Nucleus accumbens (tissue), 56 donors: ENCODE data around the gene GDPD5.

Experiments used
- DNase-seq, 56 donors: peaks; one replicate each; lab custom pipeline; 2025; lab: John Stamatoyannopoulos, UW

GDPD5 gene

GRCh38 chr11:75518771-75519653, 6.7 kb downstream of the GDPD5 start:
- no peak for DNase-seq

- no peak for DNase-seq
Observed at GRCh38 chr11:75518204-75518549, 7.6 kb downstream of the GDPD5 start.

- no peak for DNase-seq
Observed at GRCh38 chr11:75516886-75517285, 8.9 kb downstream of the GDPD5 start.

GRCh38 chr11:75516140-75516539, 9.6 kb downstream of the GDPD5 start:
- DNase-seq: no peak

GRCh38 chr11:75514596-75514995, 11.1 kb downstream of the GDPD5 start:
- DNase-seq: no peak

GRCh38 chr11:75513250-75513649, 12.5 kb downstream of the GDPD5 start:
- no peak for DNase-seq

- DNase-seq: no peak
Observed at GRCh38 chr11:75510723-75511019, 15.1 kb downstream of the GDPD5 start.

GRCh38 chr11:75510004-75510722, 15.6 kb downstream of the GDPD5 start:
- DNase-seq: no peak

- no peak for DNase-seq
Observed at GRCh38 chr11:75509020-75509720, 16.6 kb downstream of the GDPD5 start.

- DNase-seq: no peak
Observed at GRCh38 chr11:75508051-75508561, 17.6 kb downstream of the GDPD5 start.

- no peak for DNase-seq
Observed at GRCh38 chr11:75507571-75507970, 18.2 kb downstream of the GDPD5 start.

- DNase-seq: no peak
Observed at GRCh38 chr11:75506827-75507226, 18.9 kb downstream of the GDPD5 start.

- DNase-seq: no peak
Observed at GRCh38 chr11:75505916-75506692, 19.6 kb downstream of the GDPD5 start.

- no peak for DNase-seq
Observed at GRCh38 chr11:75504501-75504900, 21.2 kb downstream of the GDPD5 start.

GRCh38 chr11:75503531-75504099, 22.1 kb downstream of the GDPD5 start:
- no peak for DNase-seq

GRCh38 chr11:75502138-75502537, 23.6 kb downstream of the GDPD5 start:
- no peak for DNase-seq

GRCh38 chr11:75500742-75501141, 25.0 kb downstream of the GDPD5 start:
- DNase-seq: no peak

GRCh38 chr11:75499423-75500190, 26.1 kb downstream of the GDPD5 start:
- DNase-seq: no peak

- no peak for DNase-seq
Observed at GRCh38 chr11:75498556-75499255, 27.0 kb downstream of the GDPD5 start.
